HG02938 (cell line): ENCODE results near the gene MIS18A.
"Not testable (repeated sequence)": the region's sequence is repeated elsewhere in the genome, so short reads cannot be mapped to it uniquely, and the experiment has no call there.

Experiments used
- ATAC-seq: cut with Tn5 transposase; IDR thresholded peaks from one replicate; pipeline ENCODE4 v1.9.1; 2021; ENCODE audit warnings: mild to moderate bottlenecking, moderate library complexity; ENCODE audit not compliant: unreplicated experiment

MIS18A gene

DNA sequence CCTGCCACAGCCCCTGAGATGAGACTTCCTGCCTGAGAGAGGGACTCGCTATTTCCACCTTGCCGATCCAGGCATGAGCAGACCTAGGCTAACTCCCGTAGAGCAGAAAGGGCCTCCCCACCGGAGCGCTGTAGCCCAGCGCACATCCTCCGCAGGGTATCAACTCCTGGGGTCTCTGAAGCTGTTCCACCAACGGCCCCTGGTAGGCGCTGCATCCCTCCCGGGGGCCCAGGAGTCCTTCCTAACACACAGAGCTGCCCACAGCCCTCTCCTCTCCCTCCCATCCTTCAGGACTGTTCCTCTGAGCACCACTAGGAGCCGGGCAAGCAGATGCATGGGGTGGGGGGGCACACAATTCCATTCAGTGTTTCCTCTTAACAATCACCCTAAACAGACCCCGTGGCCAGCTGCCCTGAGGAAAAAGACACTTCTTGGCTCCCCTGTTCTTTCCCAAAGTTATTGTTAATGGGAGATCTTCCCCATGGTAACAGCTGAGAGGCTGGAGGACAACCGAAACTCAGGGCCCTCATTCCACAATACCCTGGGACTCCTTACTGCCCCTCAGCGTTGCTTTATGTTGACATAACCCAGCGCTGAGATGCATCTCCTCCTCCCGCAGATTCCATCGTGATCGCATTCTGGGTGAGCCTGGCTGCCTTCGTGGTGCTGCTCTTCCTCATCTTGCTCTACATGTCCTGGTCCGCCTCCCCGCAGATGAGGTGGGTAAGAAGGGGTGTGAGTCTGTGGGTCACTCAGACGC, 27.4 kb upstream of the MIS18A start:
- no peak for ATAC-seq

DNA sequence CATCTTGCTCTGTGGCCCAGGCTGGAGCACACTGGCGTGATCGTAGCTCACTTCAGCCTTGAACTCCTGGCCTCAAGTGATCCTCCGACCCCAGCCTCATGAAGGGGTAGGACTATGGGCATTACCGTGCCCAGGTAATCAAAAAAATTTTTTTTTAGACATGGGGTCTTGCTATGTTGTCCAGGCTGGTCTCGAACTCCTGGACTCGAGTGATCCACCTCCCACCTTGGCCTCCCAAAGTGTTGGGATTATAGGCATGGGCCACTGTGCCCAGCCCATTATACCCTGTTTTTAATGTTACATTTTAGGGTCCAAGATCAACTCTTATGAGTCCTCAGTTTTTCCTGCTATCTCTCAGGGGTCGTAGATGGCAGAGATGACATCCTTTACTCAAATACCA, 26.1 kb upstream of the MIS18A start:
- ATAC-seq, result no peak

DNA sequence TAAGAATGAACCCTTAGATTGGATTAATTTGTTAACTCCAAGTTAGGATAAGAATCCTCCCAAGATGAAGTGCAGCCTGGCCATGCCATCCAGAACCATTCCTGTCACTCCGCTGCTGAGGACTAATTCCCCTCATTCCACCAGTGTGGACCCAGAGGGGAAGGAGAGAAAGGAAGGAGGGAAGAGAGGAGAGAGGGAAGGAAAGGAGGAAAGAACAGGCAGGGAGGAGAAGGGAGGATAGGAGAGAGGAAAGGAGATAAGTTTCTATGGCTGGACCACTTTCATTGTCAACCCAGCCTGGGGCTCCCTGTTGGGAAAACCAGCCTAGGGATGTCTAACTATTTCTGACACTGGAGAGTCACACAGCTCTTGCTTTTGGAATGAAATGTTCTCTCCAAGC, 24.5 kb upstream of the MIS18A start:
- ATAC-seq, result no peak

DNA sequence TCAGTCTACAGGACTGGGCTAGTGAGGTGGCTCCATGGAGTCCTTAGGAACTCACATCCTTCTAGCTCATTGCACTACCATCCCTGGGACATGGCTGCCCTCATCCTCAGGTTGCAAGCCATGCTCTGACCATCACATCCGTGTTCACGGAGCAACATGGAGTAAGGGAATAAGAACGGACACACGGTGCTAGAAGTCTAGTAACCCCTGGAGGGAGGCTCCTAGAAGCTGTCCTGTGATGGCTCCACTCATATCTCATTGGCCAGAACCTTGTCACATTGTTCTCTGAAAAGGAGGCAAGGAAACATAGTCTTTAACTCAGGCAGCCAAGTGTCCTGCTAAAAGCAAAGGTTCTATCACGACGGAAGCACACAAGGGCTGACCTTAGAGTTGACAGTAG, 23.7 kb upstream of the MIS18A start:
- ATAC-seq, result no peak

DNA sequence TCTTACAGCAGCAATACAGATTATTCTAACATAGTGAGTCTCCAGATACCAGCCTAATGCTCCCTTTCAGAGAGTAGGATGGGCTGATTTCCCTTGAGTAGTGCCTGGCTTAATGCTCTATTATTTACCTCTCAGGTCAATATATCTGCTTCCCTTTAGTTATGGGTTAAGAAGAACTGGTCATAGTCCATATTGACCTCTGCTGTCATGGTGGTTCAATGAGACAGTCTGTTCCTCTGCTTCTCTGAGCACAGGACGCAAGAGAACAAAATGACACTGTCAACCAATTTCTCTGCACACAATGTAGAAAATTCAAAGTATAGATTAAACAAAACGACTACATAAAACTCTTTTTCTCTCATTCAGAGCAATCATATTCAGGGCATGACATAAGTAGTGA, 22.7 kb upstream of the MIS18A start:
- no peak for ATAC-seq

DNA sequence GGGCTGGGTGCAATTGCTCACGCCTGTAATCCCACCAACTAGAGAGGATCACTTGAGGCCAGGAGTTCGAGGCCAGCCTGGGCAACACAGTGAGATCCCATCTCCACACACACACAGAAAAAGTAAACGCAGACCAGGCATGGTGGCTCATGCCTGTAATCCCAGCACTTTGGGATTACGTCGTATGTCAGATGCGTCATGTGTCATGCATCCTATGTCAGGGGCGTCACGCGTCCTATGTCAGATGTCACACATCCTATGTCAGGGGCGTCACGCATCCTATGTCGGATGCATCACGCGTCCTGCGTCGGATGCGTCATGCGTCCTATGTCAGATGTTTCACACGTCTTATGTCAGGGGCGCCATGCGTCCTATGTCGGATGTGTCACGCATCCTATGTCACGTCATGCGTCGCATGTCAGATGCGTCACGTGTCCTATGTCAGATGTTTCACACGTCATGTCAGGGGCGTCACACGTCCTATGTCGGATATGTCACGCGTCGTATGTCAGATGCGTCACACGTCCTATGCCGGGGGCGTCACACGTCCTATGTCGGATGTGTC, 21.4 kb upstream of the MIS18A start:
- no peak for ATAC-seq

DNA sequence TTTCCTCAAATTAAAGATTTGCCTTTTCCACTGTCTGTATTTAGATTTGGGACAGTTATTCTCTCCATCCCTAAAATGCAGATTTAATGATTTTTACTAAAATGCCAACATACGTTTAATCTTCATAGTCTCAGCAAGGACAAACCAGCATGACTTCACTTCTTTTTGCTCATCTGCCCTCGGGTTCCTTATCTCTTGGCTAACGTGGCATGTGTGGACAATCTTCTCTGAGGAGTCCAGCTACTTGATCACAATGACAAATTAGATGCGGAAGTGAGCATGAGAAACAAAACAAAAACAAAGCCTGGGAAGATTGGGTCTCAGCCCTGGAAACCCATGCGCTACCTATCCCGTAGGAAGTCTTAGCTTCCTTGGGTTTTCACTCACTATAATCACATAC, 20.8 kb upstream of the MIS18A start:
- ATAC-seq, result no peak

DNA sequence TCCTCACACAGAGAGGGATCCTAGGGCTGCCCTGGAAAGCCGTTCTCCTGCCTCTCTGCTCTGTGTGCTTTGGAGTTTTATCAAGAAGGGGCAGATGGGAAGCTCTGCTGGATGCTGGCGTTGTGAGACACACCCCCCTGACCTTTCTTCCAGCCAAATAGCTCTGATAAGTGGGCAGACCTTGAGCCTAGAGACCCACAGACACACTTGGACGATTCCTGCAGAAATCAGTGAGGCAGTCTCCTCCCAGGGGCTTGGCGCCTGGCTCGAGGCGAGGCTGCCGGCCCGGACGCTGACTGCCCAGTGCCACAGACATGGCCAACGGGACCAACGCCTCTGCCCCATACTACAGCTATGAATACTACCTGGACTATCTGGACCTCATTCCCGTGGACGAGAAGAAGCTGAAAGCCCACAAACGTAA, 19.8 kb upstream of the MIS18A start, which contains the start of gene MRAP:
TSS of gene MRAP (plus strand) at position 198 of the 424 bp plus-strand sequence. CDS start at position 315, 117 bp downstream.
- ATAC-seq, result no peak

DNA sequence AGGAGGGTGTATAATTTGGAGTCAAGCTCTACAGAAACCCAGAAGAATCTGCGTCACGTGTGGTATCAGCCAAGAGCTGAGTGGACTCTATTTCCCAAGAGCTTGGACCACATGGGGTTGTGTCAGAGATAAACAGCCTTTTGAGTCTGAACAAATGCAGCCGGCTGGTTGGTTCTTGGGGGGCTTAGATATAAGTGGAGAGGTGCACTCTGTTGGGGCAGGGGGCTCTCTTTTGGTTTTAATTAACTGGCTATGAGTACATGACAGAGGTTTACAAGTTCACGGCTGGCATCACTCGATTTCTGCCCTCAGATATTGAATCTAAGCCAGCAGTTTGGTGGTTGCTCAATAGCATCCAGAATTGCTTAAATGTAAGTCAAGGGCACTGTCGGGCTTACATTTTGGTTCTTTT, 19.3 kb upstream of the MIS18A start:
- no peak for ATAC-seq

DNA sequence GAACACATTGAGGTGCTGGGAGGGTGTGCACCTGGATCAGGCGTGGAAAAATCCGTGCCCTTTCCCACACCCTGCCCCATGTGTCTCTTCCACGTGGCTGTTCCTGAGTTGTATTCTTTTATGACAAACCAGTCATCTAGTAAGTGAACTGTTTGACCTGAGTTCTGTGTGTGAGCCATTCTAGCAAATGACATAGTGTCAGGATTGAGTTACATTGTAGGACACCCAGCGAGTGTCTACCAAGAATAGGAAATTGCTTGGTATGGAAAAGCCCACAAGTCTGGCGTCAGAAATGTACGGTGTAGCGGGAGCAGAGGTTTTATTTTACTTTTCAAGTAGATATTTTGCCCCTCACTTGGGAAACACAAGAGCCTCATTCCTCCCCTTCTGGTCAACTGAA, 18.6 kb upstream of the MIS18A start:
- no peak for ATAC-seq

DNA sequence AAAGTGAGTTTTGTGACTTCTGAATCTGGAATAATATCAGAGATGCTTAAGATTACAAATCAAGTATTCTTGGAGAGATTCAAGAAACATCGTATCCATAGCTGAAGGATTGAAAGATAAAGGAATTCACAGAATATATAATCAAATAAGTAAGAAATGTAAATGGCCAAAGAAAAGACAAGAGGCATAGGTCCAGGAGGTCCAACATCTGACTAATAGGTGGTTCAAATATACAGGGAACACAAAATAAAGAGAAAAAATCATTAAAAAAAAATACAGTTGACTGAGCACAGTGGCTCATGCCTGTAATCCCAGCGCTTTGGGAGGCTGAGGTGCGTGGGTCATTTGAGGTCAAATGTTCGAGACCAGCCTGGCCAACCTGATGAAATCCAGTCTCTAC, 6.6 kb upstream of the MIS18A start:
- no peak for ATAC-seq

DNA sequence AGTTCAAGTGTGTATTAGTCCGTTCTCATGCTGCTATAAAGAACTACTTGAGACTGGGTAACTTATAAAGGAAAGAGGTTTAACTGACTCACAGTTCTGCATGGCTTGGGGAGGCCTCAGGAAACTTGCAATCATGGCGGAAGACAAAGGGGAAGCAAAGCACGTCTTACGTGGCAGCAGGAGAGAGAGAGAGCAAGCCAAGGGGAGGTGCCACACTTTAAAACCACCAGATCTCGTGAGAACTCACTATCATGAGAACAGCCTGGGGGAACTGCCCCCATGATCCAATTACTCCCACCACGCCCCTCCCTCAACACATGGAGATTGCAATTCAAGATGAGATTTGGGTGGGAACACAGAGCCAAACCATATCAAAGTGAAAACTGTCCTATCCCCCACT, 4.1 kb upstream of the MIS18A start:
- ATAC-seq, result no peak

DNA sequence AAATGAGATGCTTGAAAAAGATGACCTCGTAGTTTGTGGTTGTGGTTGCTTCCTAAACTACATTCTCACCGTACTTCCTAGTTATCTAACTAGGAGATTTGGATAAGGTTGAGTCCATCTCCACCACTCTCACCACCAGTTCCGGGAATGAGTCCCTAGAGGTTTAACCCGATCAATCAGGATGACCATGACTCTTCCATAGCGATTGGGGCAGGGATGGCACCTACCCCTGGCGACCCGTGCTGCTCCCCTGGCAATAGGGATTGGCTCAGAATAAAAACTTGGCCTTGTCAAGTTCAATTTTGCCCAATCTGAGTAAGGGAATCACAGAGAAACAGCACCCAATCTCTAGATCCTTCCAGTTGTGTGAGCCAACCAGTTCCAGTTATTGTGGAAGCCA, 2.7 kb upstream of the MIS18A start:
- ATAC-seq, result no peak

DNA sequence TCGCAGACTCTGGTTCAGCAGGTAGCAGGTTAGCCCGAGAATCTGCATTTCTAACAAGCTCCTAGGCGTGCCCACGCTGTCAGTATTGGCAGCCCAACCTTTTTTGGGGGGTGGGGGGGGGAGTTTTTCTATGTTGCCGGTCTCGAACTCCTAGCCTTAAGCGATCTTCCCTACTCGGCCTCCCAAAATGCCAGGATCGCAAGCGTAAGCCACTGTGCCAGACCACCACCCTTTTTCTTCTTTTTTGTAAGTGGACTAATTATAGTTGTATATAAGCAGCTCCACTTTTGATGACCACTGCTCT, 480 bp upstream of the MIS18A start:
- no peak for ATAC-seq

DNA sequence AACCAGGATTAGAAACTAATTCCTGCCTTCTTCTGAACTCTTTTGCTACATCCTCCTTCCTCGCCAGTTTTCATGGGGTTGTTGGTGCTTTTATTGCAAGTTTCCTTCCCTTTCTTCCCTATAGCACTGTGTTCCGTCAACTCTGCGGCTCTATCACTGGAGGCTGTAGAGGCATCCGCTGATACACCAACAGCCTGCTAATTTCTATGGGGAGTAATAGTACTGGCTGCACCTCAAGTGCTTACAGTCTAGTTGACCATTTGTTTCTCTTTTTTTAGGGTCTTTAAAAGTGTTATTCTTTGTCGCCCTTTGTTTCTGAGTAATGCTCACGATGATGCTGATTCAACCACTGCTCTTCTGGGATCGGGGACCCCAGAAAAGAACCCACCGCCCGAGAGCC, 746 bp downstream of the MIS18A start:
- peak; percentile 9 for ATAC-seq

DNA sequence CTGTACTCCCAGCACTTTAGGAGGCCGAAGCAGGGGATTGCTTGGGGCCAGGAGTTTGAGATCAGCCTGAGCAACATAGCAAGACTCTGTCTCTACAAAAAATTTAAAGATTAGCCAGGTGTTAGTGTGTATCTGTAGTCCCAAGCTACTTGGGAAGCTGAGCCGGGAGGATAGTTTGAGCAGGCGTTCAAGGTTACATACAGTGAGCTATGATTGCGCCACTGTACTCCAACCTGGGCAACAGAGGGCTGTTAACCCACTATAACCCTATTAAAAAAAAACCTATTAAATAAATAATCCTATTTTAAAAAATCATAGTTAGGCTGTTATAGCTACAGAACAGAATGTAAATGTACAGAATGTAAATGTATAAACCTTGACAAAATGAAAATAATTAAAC, 2.2 kb downstream of the MIS18A start:
- no peak for ATAC-seq

DNA sequence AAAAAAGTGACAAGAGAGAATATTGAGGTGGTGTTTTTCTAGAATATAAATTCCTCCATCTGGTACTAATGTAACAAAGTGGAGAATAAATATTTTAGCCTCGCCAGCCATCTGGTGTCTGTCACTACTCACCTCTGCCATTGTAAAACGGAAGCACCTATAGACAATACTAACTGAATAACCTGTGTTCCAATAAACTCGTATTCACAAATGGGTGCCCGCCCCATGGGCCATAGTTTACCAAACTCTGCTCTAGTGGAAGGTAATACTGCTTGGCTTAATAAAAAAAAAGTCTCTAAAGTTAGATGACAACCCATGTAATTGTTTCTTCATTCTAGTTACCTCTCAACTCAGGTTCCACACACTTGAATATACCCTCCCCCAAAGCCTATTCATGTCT, 8.1 kb downstream of the MIS18A start:
- no peak for ATAC-seq

DNA sequence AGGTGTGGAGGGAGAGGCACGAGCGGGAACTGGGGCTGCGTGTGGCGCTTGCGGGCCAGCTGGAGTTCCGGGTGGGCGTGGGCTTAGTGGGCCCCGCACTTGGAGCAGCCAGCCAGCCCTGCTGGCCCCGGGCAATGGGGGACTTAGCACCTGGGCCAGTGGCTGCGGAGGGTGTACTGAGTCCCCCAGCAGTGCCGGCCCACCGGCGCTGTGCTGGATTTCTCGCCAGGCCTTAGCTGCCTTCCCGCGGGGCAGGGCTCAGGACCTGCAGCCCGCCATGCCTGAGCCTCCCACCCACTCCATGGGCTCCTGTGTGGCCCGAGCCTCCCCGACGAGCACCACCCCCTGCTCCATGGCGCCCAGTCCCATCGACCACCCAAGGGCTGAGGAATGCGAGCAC, 13.5 kb downstream of the MIS18A start:
- ATAC-seq, result not testable (repeated sequence)

DNA sequence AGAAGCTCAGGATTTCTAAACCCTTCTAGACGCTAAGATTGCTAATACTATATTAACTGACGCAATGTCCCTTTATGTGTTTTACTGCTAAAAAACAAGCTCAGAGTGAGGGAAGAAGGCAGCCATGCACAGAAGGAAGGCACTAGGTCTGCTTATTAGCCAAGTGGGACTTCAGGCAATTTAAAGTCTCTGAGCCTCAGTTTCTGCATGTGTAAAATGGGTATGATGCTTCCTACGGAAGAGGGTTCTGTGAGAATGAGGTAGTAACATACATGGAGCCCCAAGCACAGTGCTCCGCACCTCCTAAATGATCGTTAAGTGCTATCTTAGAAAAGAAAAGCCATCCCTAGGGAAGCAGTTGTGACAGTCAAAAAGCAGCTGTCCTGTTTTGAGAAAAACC, 16.9 kb downstream of the MIS18A start:
- ATAC-seq, result no peak

DNA sequence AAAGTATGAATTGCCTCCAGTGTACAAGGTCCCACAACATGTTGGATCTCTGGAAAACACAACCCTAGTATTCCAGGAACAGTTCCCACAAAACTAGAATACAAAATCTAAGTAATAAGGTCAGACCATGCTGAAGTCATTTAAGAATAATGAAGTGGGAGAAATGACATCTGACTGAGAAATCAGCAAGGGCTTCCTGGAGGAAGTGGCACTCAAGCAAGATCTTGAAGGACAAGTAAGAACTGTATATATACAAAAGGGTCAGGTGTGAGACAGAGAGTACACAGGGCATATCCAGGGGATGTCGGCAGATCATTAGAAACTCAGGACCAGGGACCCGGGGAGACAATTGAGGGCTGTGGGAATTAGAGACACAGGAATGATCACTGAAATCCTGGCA, 18.7 kb downstream of the MIS18A start:
- ATAC-seq, result no peak

DNA sequence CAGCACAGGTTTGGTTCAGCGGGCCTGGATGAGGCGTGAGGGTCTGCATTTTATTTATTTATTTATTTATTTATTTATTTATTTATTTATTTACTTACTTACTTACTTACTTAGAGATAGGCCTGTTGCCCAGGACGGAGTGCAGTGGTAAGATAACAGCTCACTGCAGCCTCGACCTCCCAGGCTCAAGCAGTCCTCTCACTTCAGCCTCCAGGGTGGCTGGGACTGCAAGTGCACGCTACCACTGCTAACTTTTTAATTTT, 20.1 kb downstream of the MIS18A start:
- not testable (repeated sequence) for ATAC-seq

DNA sequence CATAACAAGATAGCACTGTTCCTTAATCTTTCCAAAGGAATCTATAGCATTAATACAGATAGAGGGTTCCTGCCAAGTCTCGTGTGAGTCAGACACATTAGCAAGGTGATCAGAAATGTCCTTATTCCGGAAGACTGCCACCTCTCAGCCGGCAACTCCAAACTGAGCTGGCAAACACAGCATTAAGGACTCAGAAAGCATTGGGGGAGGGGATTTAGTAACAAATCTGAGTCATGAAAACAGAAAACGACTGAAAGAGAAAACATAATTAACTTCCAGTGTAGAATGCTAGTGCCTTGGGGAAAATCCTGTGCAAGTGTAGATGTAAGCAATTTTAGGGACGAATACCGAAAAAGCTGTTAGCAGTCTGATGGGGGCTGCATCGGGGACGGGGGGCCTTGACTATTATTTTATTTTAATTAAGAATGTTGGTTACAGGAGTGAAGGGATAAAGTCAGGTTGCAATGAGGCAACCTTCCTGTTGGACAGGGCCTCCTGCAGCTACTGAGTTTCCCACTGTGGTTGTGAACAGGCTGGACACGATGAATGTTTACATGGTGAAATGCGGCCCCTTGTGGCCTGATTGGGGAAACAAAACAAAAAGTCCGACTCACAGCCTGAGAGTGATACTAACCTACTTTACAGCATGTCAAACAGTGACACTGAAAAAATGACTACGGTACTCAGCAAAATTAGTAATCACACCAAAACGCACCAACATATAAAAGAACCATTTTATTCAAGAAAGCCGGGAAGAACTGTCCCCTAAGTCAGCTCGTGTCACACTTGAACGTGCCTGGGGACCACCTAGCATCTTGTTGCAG, 20.7 kb downstream of the MIS18A start:
- no peak for ATAC-seq
